Cardiac fibroblast (primary cell): ENCODE measurements around the gene LCLAT1.

Experiments
- DNase-seq, 2 donors: peaks; one replicate each; pipeline versions ENCODE4 v3.0.0 to v3.0.0-alpha.2; 2010; ENCODE audit warnings: low read depth in 2 of 2
- H3K4me3 ChIP-seq, 2 donors: replicated peaks in 1 of 2; 1 replicate in 1 of 2; 2 replicates in 1 of 2; pipeline ENCODE4 v1.5.1; 2011; ENCODE audit warnings: low read depth in 2 of 2, low read length in 2 of 2, mild to moderate bottlenecking in 2 of 2, moderate library complexity in 1 of 2
- TF ChIP-seq, protein P1 (sequence below): IDR thresholded peaks from one replicate; pipeline ENCODE4 v1.5.1; 2011; ENCODE audit warnings: low read depth, mild to moderate bottlenecking, low read length, inconsistent platforms

The LCLAT1 gene

DNA sequence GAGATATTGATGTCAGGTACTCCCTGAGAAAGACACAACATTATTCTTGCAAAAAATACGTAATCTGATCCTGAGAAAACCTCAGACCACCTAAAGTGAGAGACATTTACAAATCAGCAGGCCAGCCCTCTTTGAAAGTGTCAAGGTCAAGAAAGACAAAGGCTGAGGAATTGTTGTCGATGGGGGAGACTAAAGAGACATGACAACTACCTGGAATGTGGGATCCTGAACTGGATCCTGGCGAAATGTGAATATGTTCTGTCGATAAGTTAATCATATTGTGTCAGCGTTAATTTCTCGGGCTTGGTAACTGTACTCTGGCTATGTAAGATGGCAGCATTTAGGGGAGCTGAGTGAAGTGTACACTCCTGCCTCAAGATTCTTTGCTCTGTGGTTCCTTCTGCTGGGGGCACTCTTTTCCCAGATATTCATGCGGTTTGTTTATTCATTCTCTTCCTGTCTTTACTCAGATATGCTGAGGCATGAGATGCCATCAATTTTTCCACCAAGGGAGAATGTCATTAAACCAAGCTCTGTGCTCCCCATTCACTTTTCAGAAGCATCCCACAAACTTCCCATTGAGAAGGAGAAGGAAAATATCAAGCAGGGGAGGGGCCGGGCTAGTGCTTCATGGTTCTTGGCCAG, 205.3 kb downstream of the LCLAT1 start:
- H3K4me3 ChIP-seq: no peak overlapping the region
- TF ChIP-seq, protein P1, sequence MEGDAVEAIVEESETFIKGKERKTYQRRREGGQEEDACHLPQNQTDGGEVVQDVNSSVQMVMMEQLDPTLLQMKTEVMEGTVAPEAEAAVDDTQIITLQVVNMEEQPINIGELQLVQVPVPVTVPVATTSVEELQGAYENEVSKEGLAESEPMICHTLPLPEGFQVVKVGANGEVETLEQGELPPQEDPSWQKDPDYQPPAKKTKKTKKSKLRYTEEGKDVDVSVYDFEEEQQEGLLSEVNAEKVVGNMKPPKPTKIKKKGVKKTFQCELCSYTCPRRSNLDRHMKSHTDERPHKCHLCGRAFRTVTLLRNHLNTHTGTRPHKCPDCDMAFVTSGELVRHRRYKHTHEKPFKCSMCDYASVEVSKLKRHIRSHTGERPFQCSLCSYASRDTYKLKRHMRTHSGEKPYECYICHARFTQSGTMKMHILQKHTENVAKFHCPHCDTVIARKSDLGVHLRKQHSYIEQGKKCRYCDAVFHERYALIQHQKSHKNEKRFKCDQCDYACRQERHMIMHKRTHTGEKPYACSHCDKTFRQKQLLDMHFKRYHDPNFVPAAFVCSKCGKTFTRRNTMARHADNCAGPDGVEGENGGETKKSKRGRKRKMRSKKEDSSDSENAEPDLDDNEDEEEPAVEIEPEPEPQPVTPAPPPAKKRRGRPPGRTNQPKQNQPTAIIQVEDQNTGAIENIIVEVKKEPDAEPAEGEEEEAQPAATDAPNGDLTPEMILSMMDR: no peak
- no peak for DNase-seq

DNA sequence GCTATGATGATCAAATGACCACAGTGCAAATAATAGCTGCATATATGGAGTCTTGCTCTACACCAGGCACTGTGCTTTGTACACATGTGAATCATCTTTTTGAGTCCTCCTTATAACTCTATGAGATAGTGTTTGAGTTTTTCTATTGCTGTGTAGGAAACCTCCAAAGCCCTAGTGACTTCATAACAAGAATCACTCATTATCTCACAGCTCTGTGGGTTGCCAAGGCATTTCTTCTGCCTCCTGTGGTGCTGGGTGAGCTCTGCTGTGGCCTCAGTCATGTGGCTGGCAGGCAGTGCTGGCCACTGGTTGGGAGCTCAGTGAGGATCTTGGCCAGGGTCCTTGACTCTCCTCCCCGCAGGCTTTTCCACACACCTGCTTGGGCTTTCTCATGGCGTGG, 206.8 kb downstream of the LCLAT1 start:
- TF ChIP-seq, protein P1: no peak
- peak; percentile 40 to 59 for DNase-seq
- no peak overlapping the region for H3K4me3 ChIP-seq

DNA sequence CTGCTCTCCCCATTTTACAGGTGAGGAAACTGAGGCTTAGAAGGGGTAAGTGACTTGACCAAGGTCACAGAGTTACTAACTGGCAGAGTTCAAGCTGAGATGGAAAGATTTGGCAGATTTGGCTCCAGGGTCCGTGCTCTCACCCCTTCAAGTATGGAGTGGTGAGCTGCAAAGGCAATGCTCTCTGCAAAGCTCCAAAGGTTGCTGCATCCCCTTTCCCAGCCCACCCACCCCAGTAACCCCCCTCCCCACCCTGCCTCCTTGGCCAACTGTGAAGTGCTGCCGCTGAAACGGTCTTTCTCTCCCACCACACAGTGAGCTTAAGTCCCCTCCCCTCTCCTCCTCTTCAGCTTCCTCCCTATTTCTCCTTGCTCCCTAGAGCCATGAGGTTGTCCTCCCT, 207.4 kb downstream of the LCLAT1 start:
- DNase-seq: no peak
- TF ChIP-seq, protein P1: no peak
- no peak overlapping the region for H3K4me3 ChIP-seq

DNA sequence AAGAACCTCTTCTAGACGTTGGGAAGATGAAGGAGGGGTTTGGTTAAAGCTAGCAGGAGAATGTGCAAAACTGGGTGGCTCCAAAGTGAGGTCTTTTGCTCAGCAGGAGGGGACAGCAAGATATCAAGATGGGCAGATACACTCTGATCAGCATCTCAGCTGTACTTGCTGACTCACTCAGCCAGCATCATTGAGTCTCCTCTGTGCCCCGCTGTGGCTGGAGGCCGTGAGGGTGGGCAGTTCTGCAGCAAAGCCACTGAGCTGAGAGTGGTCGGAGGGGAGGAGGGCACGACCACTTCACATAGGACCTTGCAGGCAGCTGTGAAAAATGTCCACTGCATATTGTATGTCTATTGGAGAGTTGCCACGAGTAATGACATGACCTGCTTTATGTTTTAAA, 208.2 kb downstream of the LCLAT1 start:
- no peak for DNase-seq
- TF ChIP-seq, protein P1: no peak

DNA sequence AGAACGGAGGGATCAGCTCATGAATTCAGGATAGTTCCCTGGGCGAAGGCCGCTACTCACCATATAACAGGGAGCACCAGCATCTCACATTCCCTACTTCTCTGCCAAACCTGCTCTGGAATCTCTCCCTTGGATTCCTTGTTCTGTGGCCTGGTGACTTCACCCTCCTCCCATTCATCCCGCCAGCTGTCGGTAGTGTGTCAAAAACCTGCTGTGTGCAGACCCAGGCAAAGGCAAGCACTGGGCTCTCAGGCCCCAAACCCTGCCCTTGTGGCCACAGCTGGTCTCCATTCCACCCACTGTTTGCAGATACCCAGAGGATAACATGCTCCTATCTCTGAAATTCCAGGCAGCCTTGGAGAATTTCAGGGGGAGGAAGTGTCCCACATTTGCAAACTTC, 208.6 kb downstream of the LCLAT1 start:
- DNase-seq: peak in 1 of 2 donors; percentile 48
- TF ChIP-seq, protein P1: no peak
- H3K4me3 ChIP-seq: no peak overlapping the region

More for the DNA sequence above, 208.2 kb downstream of the LCLAT1 start:
- H3K4me3 ChIP-seq: no peak overlapping the region

DNA sequence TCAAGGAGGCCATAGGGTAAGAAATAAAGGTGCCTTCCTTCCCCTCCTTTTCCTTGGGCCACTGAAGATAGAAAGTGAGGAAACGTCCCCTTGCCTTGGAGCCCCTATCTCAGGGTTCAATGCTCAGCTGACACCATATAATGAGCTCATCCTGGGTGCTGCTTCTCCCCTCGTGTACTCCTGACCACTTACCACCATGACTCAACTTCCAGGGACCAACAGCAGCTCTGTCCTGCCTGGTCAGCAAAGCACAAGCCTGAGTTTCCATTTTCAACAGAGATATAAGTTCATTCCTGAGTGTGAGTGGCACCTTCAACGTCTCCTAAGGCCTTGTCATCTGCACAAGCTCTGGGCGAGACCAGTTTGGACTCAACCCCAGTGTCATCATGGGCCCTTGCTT, 209.0 kb downstream of the LCLAT1 start:
- TF ChIP-seq, protein P1: no peak
- peak in 1 of 2 donors; percentile 43 for DNase-seq
- H3K4me3 ChIP-seq: no peak overlapping the region
